WTC11 (cell line): ENCODE results near the gene PPP1R1B. TPM values are rescaled to one million over a fixed set of nuclear protein-coding genes. Genes with fewer than 3 reads are reported as not detected.

ENCODE experiments used
- ATAC-seq: fragments of 200-7000 bp; cut with Tn5 transposase; 2 replicates; pipeline ENCODE4 v1.10.0; 2021; ENCODE audit warnings: mild to moderate bottlenecking, moderate library complexity
- CTCF ChIA-PET: fragments of 300-600 bp; sonication (Branson Sonifier 250); formaldehyde crosslinking; loops from one replicate; lab custom pipeline; 2021; ENCODE audit warnings: antibody characterized with exemption; lab: Charles Lee
- POLR2A ChIA-PET: fragments of 350-600 bp; sonication (Branson Sonifier 250); formaldehyde crosslinking; loops from one replicate; lab custom pipeline; 2021; ENCODE audit warnings: antibody characterized with exemption; lab: Charles Lee
- DNase-seq: peaks from one replicate; pipeline ENCODE4 v3.0.0; 2021; ENCODE audit warnings: low spot score
- H3K27ac Mint-ChIP-seq: 2 replicates; pipeline ENCODE4 v1.8.0; 2021; ENCODE audit warnings: mixed read lengths
- H3K27me3 Mint-ChIP-seq: 2 replicates; pipeline ENCODE4 v1.8.0; 2021; ENCODE audit warnings: low read depth, mild to moderate bottlenecking, moderate library complexity, mixed read lengths
- H3K36me3 Mint-ChIP-seq: 2 replicates; pipeline ENCODE4 v1.8.0; 2021; ENCODE audit warnings: mixed read lengths
- H3K4me1 Mint-ChIP-seq: 2 replicates; pipeline ENCODE4 v1.8.0; 2022; ENCODE audit warnings: mixed read lengths
- H3K4me3 Mint-ChIP-seq: 2 replicates; pipeline ENCODE4 v1.8.0; 2021; ENCODE audit warnings: mild to moderate bottlenecking, moderate library complexity, mixed read lengths
- H3K9me3 Mint-ChIP-seq: 2 replicates; pipeline ENCODE4 v1.8.0; 2021; ENCODE audit warnings: mixed read lengths
- ARID4B ChIP-seq: sonication (generic); formaldehyde crosslinking; IDR thresholded peaks from 2 replicates; pipeline ENCODE4 v1.8.0; 2023; ENCODE audit warnings: missing genetic modification reagents, mild to moderate bottlenecking, borderline replicate concordance
- CBFB ChIP-seq: sonication (generic); formaldehyde crosslinking; IDR thresholded peaks from 2 replicates; pipeline ENCODE4 v1.8.1; 2022; ENCODE audit warnings: mild to moderate bottlenecking, low read depth, missing genetic modification reagents
- CREB1 ChIP-seq: sonication (generic); formaldehyde crosslinking; IDR thresholded peaks from 2 replicates; pipeline ENCODE4 v1.8.0; 2023; ENCODE audit warnings: mild to moderate bottlenecking, missing genetic modification reagents
- ETV6 ChIP-seq: sonication (generic); formaldehyde crosslinking; IDR thresholded peaks from 2 replicates; pipeline ENCODE4 v1.8.1; 2022; ENCODE audit warnings: mild to moderate bottlenecking, missing genetic modification reagents
- FOXK1 ChIP-seq: sonication (generic); formaldehyde crosslinking; IDR thresholded peaks from 2 replicates; pipeline ENCODE4 v1.8.0; 2022; ENCODE audit warnings: mild to moderate bottlenecking, moderate library complexity, missing genetic modification reagents
- FOXP1 ChIP-seq: sonication (generic); formaldehyde crosslinking; IDR thresholded peaks from 2 replicates; pipeline ENCODE4 v1.8.0; 2022; ENCODE audit warnings: missing genetic modification reagents, mild to moderate bottlenecking, moderate library complexity, borderline replicate concordance
- FOXP4 ChIP-seq: sonication (generic); formaldehyde crosslinking; IDR thresholded peaks from 2 replicates; pipeline ENCODE4 v1.8.0; 2022; ENCODE audit warnings: mild to moderate bottlenecking, missing genetic modification reagents
- GABPB1 ChIP-seq: sonication (generic); formaldehyde crosslinking; IDR thresholded peaks from 2 replicates; pipeline ENCODE4 v1.8.1; 2023; ENCODE audit warnings: mild to moderate bottlenecking, missing genetic modification reagents
- MYBL2 ChIP-seq: sonication (generic); formaldehyde crosslinking; IDR thresholded peaks from 2 replicates; pipeline ENCODE4 v1.8.1; 2023; ENCODE audit warnings: mild to moderate bottlenecking, moderate library complexity, missing genetic modification reagents
- NFYB ChIP-seq: sonication (generic); formaldehyde crosslinking; conservative IDR thresholded peaks from 2 replicates; pipeline ENCODE4 v1.8.0; 2022; ENCODE audit warnings: low read depth, missing genetic modification reagents
- NR2C2 ChIP-seq: sonication (generic); formaldehyde crosslinking; IDR thresholded peaks from 2 replicates; pipeline ENCODE4 v1.8.0; 2022; ENCODE audit warnings: mild to moderate bottlenecking, missing genetic modification reagents
- SP1 ChIP-seq: sonication (generic); formaldehyde crosslinking; conservative IDR thresholded peaks from 2 replicates; pipeline ENCODE4 v1.8.1; 2022; ENCODE audit warnings: missing genetic modification reagents
- ZNF138 ChIP-seq: sonication (generic); formaldehyde crosslinking; conservative IDR thresholded peaks from 2 replicates; pipeline ENCODE4 v1.8.1; 2022; ENCODE audit warnings: mild to moderate bottlenecking, moderate library complexity, missing genetic modification reagents
- ZNF416 ChIP-seq: fragments of 250-450 bp; sonication (Bioruptor Pico); IDR thresholded peaks from 2 replicates; pipeline ENCODE4 v1.9.0; 2021; ENCODE audit warnings: mild to moderate bottlenecking, inconsistent platforms
- total RNA-seq: library from RNA; stranded (reverse); gene quantifications from 3 replicates; pipeline ENCODE4 v1.2.3, GENCODE V29; 2021
- TF ChIP-seq, protein P1 (sequence below): sonication (generic); formaldehyde crosslinking; IDR thresholded peaks from 2 replicates; pipeline ENCODE4 v1.8.0; 2022; ENCODE audit warnings: missing genetic modification reagents
- TF ChIP-seq, protein P2 (sequence below): sonication (generic); formaldehyde crosslinking; conservative IDR thresholded peaks from 2 replicates; pipeline ENCODE4 v1.8.1; 2022; ENCODE audit warnings: mild to moderate bottlenecking, missing genetic modification reagents
- TF ChIP-seq, protein P3 (sequence below): sonication (generic); formaldehyde crosslinking; IDR thresholded peaks from 2 replicates; pipeline ENCODE4 v1.8.1; 2023; ENCODE audit warnings: mild to moderate bottlenecking, moderate library complexity, missing genetic modification reagents
- TF ChIP-seq, protein P4 (sequence below): sonication (generic); formaldehyde crosslinking; IDR thresholded peaks from 2 replicates; pipeline ENCODE4 v1.8.1; 2023; ENCODE audit warnings: mild to moderate bottlenecking, missing genetic modification reagents, moderate library complexity

PPP1R1B gene
- total RNA-seq, 1 experiment from 2014 or later, result 20.5 TPM

DNA sequence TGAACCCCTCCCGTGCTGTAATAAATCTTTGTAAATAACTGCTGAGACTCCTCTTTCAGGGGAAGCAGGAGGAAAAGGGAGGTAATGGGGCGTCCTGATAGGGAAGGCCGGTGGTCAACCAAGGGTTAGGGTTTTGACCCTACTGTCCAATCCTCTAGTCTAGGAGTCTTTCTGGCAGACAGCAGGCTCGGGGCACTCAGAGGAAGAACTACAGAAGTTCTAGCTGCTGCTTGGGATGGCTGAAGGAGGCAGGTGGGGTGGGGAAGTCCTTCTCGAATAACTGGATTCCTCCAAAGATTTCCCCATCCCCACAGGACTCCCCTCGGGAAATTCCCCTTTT lies 9.8 kb downstream of the PPP1R1B start (continued):
- no peak for TF ChIP-seq GABPB1
- TF ChIP-seq, all 79 proteins: peak for 0

- peak within 1 kb of the TSS; percentile 64 for H3K27ac Mint-ChIP-seq
- peak within 1 kb of the TSS; percentile 76 for H3K4me3 Mint-ChIP-seq
- ChIA-PET CTCF (interaction anchor here (0.6 to 23.6 kb wide), 12 partner anchors 9 to 92 kb away, joined by 3 to 851 read pairs (median 3); partner anchors contain the start of genes PNMT and PPP1R1B), POLR2A (no interaction called here)
- H3K4me1 Mint-ChIP-seq, result peaks cover 70% of the 10 kb centered on the region
- no peaks in the 10 kb centered on the region for H3K9me3 Mint-ChIP-seq
- H3K27me3 Mint-ChIP-seq, result no peaks in the 10 kb centered on the region
- ATAC-seq, result peak; percentile 72
- peak; percentile 94 for DNase-seq
- no peaks in the 10 kb centered on the region for H3K36me3 Mint-ChIP-seq
- TF ChIP-seq, protein P1, sequence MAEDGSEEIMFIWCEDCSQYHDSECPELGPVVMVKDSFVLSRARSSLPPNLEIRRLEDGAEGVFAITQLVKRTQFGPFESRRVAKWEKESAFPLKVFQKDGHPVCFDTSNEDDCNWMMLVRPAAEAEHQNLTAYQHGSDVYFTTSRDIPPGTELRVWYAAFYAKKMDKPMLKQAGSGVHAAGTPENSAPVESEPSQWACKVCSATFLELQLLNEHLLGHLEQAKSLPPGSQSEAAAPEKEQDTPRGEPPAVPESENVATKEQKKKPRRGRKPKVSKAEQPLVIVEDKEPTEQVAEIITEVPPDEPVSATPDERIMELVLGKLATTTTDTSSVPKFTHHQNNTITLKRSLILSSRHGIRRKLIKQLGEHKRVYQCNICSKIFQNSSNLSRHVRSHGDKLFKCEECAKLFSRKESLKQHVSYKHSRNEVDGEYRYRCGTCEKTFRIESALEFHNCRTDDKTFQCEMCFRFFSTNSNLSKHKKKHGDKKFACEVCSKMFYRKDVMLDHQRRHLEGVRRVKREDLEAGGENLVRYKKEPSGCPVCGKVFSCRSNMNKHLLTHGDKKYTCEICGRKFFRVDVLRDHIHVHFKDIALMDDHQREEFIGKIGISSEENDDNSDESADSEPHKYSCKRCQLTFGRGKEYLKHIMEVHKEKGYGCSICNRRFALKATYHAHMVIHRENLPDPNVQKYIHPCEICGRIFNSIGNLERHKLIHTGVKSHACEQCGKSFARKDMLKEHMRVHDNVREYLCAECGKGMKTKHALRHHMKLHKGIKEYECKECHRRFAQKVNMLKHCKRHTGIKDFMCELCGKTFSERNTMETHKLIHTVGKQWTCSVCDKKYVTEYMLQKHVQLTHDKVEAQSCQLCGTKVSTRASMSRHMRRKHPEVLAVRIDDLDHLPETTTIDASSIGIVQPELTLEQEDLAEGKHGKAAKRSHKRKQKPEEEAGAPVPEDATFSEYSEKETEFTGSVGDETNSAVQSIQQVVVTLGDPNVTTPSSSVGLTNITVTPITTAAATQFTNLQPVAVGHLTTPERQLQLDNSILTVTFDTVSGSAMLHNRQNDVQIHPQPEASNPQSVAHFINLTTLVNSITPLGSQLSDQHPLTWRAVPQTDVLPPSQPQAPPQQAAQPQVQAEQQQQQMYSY (CRISPR knock-in tag), result peak; percentile 64
- TF ChIP-seq CREB1 (CRISPR knock-in tag) (no peak), CBFB (CRISPR knock-in tag) (0 out of 2 replicates have a peak, but pooled peaks have one; percentile 93), ARID4B (CRISPR knock-in tag) (peak; percentile 90), ZNF138 (CRISPR knock-in tag) (no peak), ZNF416 (CRISPR knock-in tag) (0 out of 2 replicates have a peak, but pooled peaks have one; percentile 15), FOXP1 (CRISPR knock-in tag) (peak; percentile 72; the same call in 1 of the 2 replicates), SP1 (CRISPR knock-in tag) (peak; percentile 66; the same call in 1 of the 2 replicates), MYBL2 (CRISPR knock-in tag) (peak; percentile 65; the same call in 1 of the 2 replicates), FOXK1 (CRISPR knock-in tag) (peak; percentile 69), NFYB (CRISPR knock-in tag) (peak; percentile 22; the same call in 1 of the 2 replicates), ETV6 (CRISPR knock-in tag) (peak; percentile 86), FOXP4 (CRISPR knock-in tag) (peak; percentile 77; the same call in 1 of the 2 replicates), NR2C2 (CRISPR knock-in tag) (0 out of 2 replicates have a peak, but pooled peaks have one; percentile 16)
- TF ChIP-seq, protein P2, sequence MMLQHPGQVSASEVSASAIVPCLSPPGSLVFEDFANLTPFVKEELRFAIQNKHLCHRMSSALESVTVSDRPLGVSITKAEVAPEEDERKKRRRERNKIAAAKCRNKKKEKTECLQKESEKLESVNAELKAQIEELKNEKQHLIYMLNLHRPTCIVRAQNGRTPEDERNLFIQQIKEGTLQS, result no peak
- TF ChIP-seq, protein P3, sequence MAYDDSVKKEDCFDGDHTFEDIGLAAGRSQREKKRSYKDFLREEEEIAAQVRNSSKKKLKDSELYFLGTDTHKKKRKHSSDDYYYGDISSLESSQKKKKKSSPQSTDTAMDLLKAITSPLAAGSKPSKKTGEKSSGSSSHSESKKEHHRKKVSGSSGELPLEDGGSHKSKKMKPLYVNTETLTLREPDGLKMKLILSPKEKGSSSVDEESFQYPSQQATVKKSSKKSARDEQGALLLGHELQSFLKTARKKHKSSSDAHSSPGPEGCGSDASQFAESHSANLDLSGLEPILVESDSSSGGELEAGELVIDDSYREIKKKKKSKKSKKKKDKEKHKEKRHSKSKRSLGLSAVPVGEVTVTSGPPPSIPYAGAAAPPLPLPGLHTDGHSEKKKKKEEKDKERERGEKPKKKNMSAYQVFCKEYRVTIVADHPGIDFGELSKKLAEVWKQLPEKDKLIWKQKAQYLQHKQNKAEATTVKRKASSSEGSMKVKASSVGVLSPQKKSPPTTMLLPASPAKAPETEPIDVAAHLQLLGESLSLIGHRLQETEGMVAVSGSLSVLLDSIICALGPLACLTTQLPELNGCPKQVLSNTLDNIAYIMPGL (CRISPR knock-in tag), result peak; percentile 68; the same call in 1 of the 2 replicates
- TF ChIP-seq, protein P4, sequence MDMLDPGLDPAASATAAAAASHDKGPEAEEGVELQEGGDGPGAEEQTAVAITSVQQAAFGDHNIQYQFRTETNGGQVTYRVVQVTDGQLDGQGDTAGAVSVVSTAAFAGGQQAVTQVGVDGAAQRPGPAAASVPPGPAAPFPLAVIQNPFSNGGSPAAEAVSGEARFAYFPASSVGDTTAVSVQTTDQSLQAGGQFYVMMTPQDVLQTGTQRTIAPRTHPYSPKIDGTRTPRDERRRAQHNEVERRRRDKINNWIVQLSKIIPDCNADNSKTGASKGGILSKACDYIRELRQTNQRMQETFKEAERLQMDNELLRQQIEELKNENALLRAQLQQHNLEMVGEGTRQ (CRISPR knock-in tag), result 0 out of 2 replicates have a peak, but pooled peaks have one; percentile 29
Measured at GRCh38 chr17:39636927-39637736, 10.4 kb downstream of the PPP1R1B start, which contains the start of gene STARD3. TSS of gene STARD3 (plus strand) at chr17:39637144. CDS start at chr17:39653532, 16,388 bp downstream.
